Fibroblast of pulmonary artery (primary cell): ENCODE measurements around the gene RNF169.

Experiments used
- DNase-seq: peaks from one replicate; pipeline ENCODE4 v3.0.0-alpha.2; 2010; ENCODE audit warnings: low read depth
- H3K4me3 ChIP-seq: replicated peaks from 2 replicates; pipeline ENCODE4 v1.5.1; 2011; ENCODE audit warnings: low read depth, mild to moderate bottlenecking, control low read depth, low read length, moderate library complexity
- CTCF ChIP-seq: IDR thresholded peaks from 2 replicates; pipeline ENCODE4 v1.5.1; 2011; ENCODE audit warnings: mild to moderate bottlenecking, control low read depth, low read length, inconsistent platforms; ENCODE audit errors: missing control alignments

The RNF169 gene

DNA sequence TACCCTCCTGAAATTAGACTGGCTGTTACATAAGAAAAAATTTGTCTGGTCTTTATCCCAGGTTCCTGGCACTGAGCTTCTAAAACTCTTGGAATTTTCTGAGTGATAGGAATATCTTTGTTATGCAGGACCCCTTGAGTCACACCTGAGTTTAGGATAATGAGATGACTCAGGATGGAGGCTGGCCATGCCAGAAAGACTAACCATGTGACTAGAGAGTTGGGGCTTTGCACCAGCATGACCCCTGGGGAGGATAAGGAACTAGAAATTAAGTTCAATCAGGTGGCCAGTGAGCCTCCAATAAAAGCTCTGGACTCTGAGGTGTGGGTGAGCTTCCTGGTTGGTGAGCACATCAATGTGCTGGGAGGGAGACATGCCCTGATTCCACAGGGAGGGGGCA, 112.1 kb downstream of the RNF169 start:
- no peak for DNase-seq
- TF ChIP-seq CTCF, result no peak
- no peak overlapping the region for H3K4me3 ChIP-seq

DNA sequence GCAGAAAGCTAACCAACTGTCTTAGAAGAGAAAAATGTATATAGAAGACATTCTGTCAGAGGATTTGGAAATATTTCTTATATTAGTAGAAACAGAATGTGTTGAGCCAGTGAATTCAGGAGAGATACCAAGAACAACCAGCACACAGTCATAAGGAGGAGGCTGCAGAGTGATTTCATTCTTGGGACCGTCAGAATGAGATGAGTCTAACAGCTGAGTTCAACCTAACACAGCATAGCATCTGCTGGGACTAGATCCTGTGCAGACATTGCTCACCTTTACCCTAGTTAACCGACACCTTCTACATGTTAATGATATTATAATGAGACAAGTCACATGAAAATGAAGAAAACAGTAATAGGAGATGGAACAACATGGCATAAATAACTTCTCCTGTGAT, 114.8 kb downstream of the RNF169 start:
- no peak for DNase-seq
- H3K4me3 ChIP-seq, result no peak overlapping the region
- no peak for TF ChIP-seq CTCF

- H3K4me3 ChIP-seq, result no peak overlapping the region
- DNase-seq, result no peak
- no peak for TF ChIP-seq CTCF
Observed at GRCh38 chr11:74866557-74866956, 117.9 kb downstream of the RNF169 start.

DNA sequence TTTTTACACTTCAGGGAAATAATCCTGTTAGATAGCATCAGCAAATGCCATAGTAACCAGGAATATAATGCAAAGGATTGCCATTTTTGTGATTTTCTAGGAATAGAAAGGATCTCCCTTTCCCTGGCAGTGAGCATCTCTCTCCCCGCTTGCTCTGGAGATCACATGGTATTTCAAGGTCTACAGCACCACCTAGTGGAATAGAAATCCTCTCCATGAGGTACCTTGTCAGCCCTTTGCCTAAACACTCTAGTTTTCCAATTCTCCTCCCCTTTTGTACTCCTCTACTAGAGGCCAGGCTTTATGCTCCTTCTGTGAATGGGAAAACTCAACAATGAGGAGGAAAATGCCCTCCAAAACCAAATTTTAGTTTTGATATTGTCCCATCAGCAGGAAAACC, 121.8 kb downstream of the RNF169 start:
- peak; percentile 71 for DNase-seq
- H3K4me3 ChIP-seq, result no peak overlapping the region
- peak; percentile 39 for TF ChIP-seq CTCF

GRCh38 chr11:74871037-74871436, 122.4 kb downstream of the RNF169 start:
- peak; percentile 16 for DNase-seq
- TF ChIP-seq CTCF, result no peak
- H3K4me3 ChIP-seq, result no peak overlapping the region

GRCh38 chr11:74877132-74877531, 128.5 kb downstream of the RNF169 start:
- TF ChIP-seq CTCF, result peak; percentile 62
- peak; percentile 23 for DNase-seq
- H3K4me3 ChIP-seq, result no peak overlapping the region
